GM19328 (cell line): Measurements from ENCODE around the gene KSR1.

Experiments
- ATAC-seq: cut with Tn5 transposase; IDR thresholded peaks from one replicate; pipeline ENCODE4 v1.9.1; 2021; ENCODE audit warnings: mild to moderate bottlenecking, moderate library complexity; ENCODE audit not compliant: unreplicated experiment

The KSR1 gene

GRCh38 chr17:27471321-27472269 lies 15.3 kb downstream of the KSR1 start:
- peak; percentile 54 for ATAC-seq

- no peak for ATAC-seq
These were observed 17.0 kb downstream of the KSR1 start for GRCh38 chr17:27473190-27473747.

- ATAC-seq: no peak
These were observed 17.7 kb downstream of the KSR1 start for GRCh38 chr17:27473748-27474609.

- no peak for ATAC-seq
These were observed 18.9 kb downstream of the KSR1 start for GRCh38 chr17:27475070-27475673.

- no peak for ATAC-seq
These were observed 20.0 kb downstream of the KSR1 start for GRCh38 chr17:27475981-27476895.

- no peak for ATAC-seq
These were observed 21.0 kb downstream of the KSR1 start for GRCh38 chr17:27477050-27477888.

GRCh38 chr17:27477971-27478684 lies 21.9 kb downstream of the KSR1 start:
- no peak for ATAC-seq

- no peak for ATAC-seq
These were observed 22.8 kb downstream of the KSR1 start for GRCh38 chr17:27478901-27479538.

- ATAC-seq: no peak
These were observed 23.6 kb downstream of the KSR1 start for GRCh38 chr17:27479838-27480237.

- no peak for ATAC-seq
These were observed 24.5 kb downstream of the KSR1 start for GRCh38 chr17:27480699-27481098.

- no peak for ATAC-seq
These were observed 25.1 kb downstream of the KSR1 start for GRCh38 chr17:27481327-27481726.

GRCh38 chr17:27485125-27485524 lies 28.9 kb downstream of the KSR1 start:
- no peak for ATAC-seq

- no peak for ATAC-seq
These were observed 29.7 kb downstream of the KSR1 start for GRCh38 chr17:27485716-27486495.

GRCh38 chr17:27486741-27487140 lies 30.5 kb downstream of the KSR1 start:
- ATAC-seq: no peak

GRCh38 chr17:27488231-27488630 lies 32.0 kb downstream of the KSR1 start:
- ATAC-seq: no peak

- no peak for ATAC-seq
These were observed 32.9 kb downstream of the KSR1 start for GRCh38 chr17:27489045-27489715.

GRCh38 chr17:27490391-27490790 lies 34.1 kb downstream of the KSR1 start:
- no peak for ATAC-seq
